ENCODE measurements around the gene COL4A1.

The COL4A1 gene

GRCh38 chr13:110293649-110294048 is 13.3 kb downstream of the COL4A1 start:
- TF ChIP-seq, protein P1, sequence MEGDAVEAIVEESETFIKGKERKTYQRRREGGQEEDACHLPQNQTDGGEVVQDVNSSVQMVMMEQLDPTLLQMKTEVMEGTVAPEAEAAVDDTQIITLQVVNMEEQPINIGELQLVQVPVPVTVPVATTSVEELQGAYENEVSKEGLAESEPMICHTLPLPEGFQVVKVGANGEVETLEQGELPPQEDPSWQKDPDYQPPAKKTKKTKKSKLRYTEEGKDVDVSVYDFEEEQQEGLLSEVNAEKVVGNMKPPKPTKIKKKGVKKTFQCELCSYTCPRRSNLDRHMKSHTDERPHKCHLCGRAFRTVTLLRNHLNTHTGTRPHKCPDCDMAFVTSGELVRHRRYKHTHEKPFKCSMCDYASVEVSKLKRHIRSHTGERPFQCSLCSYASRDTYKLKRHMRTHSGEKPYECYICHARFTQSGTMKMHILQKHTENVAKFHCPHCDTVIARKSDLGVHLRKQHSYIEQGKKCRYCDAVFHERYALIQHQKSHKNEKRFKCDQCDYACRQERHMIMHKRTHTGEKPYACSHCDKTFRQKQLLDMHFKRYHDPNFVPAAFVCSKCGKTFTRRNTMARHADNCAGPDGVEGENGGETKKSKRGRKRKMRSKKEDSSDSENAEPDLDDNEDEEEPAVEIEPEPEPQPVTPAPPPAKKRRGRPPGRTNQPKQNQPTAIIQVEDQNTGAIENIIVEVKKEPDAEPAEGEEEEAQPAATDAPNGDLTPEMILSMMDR (IDR thresholded peaks at IDR 0.05; ENCODE audit: low read depth, low read length, missing control alignments): no peak
- no peak for DNase-seq (ENCODE audit: low read depth)
- H3K4me3 ChIP-seq (ENCODE audit: low read depth, low read length): no peak overlapping the region

GRCh38 chr13:110293037-110293436 is 13.9 kb downstream of the COL4A1 start:
- H3K4me3 ChIP-seq (ENCODE audit: low read depth, low read length): no peak overlapping the region
- TF ChIP-seq, protein P1 (IDR thresholded peaks at IDR 0.05; ENCODE audit: low read depth, low read length, missing control alignments): no peak
- DNase-seq (ENCODE audit: low read depth): no peak

- no peak for DNase-seq (ENCODE audit: low read depth)
- TF ChIP-seq, protein P1 (IDR thresholded peaks at IDR 0.05; ENCODE audit: low read depth, low read length, missing control alignments): no peak
- H3K4me3 ChIP-seq (ENCODE audit: low read depth, low read length): no peak overlapping the region
Measured at GRCh38 chr13:110291286-110291685, 15.7 kb downstream of the COL4A1 start.

DNA sequence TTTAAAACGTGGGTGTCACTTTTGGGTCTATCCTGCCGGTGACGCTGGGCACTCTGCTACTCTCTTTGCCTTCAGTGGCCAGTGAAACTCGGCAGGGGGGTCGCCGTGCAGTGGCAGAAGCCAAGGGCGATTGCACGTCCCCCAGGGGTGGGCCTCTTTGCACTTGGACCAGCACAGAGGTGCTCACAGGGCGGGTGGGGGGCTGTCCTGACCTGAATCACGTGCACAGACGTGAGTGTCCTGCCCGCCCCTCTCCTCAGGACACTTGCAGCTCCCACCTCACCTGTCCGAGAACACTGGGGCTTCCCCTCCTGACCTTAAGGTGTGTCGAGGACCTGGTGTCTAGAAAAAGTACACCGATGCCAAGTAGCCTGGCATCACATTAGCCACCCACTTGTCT is 16.1 kb downstream of the COL4A1 start:
- TF ChIP-seq, protein P1 (IDR thresholded peaks at IDR 0.05; ENCODE audit: low read depth, low read length, missing control alignments): no peak
- H3K4me3 ChIP-seq (ENCODE audit: low read depth, low read length): no peak overlapping the region
- DNase-seq (ENCODE audit: low read depth): no peak

GRCh38 chr13:110290153-110290552 is 16.8 kb downstream of the COL4A1 start:
- DNase-seq (ENCODE audit: low read depth): no peak
- no peak overlapping the region for H3K4me3 ChIP-seq (ENCODE audit: low read depth, low read length)
- TF ChIP-seq, protein P1 (IDR thresholded peaks at IDR 0.05; ENCODE audit: low read depth, low read length, missing control alignments): no peak

GRCh38 chr13:110289661-110290060 is 17.3 kb downstream of the COL4A1 start:
- H3K4me3 ChIP-seq (ENCODE audit: low read depth, low read length): no peak overlapping the region
- no peak for DNase-seq (ENCODE audit: low read depth)
- TF ChIP-seq, protein P1 (IDR thresholded peaks at IDR 0.05; ENCODE audit: low read depth, low read length, missing control alignments): no peak

- DNase-seq (ENCODE audit: low read depth): no peak
- TF ChIP-seq, protein P1 (IDR thresholded peaks at IDR 0.05; ENCODE audit: low read depth, low read length, missing control alignments): no peak
Measured at GRCh38 chr13:110289174-110289573, 17.8 kb downstream of the COL4A1 start.

More at GRCh38 chr13:110289174-110289573, 17.8 kb downstream of the COL4A1 start:
- no peak overlapping the region for H3K4me3 ChIP-seq (ENCODE audit: low read depth, low read length)

Measured in GM12864 (cell line).